C4-2B (cell line): Measurements from ENCODE around the gene AFM.
"Not testable (repeated sequence)": the region's sequence is repeated elsewhere in the genome, so short reads cannot be mapped to it uniquely, and the experiment has no call there.

Source experiments
- CTCF ChIP-seq: fragments of 450-650 bp; conservative IDR thresholded peaks from 2 replicates; pipeline ENCODE4 v1.5.1; 2017; ENCODE audit warnings: mild to moderate bottlenecking
- ZFX ChIP-seq: fragments of 450-650 bp; IDR thresholded peaks from 2 replicates; pipeline ENCODE4 v1.6.1; 2017

- TF ChIP-seq CTCF, ZFX: not testable (repeated sequence)
These were observed 69.3 kb downstream of the AFM start for GRCh38 chr4:73550865-73551264.
